Keratinocyte (primary cell): ENCODE results near the gene RAD9B.

ENCODE experiments used
- CTCF ChIP-seq, 3 experiments: IDR thresholded peaks in 1 of 3; conservative IDR thresholded peaks in 1 of 3; optimal IDR thresholded peaks in 1 of 3; 2 replicates in 2 of 3; 3 replicates in 1 of 3; pipeline versions ENCODE3 to v1.5.1; 2011; ENCODE audit warnings: low read length in 3 of 3, mild to moderate bottlenecking in 3 of 3, moderate library complexity in 2 of 3, control low read depth in 1 of 3, inconsistent platforms in 1 of 3; ENCODE audit not compliant: insufficient read depth in 2 of 3; ENCODE audit errors: extremely low read depth in 1 of 3
- EZH2 ChIP-seq: IDR thresholded peaks from one replicate; pipeline ENCODE4 v1.6.1; 2012; ENCODE audit warnings: inconsistent platforms, mild to moderate bottlenecking, low read length, moderate library complexity

GRCh38 chr12:110547090-110547489 is 45.0 kb downstream of the RAD9B start:
- no peak for TF ChIP-seq CTCF (optimal IDR thresholded peaks at IDR 0.05 in 1 of 3, IDR thresholded peaks at IDR 0.05 in 1 of 3, conservative IDR thresholded peaks at IDR 0.05 in 1 of 3; ENCODE audit: extremely low read depth in 1 of 3, insufficient read depth in 2 of 3, low read length in 3 of 3)
- TF ChIP-seq EZH2, result no peak
